ENCODE results near the gene KLHL10. TPM values are rescaled to one million over a fixed set of nuclear protein-coding genes. Genes with fewer than 3 reads are reported as not detected.
A peak's percentile ranks its signal among the peaks of the same experiment; 100 is the strongest.
"Not testable (repeated sequence)": the region's sequence is repeated elsewhere in the genome, so short reads cannot be mapped to it uniquely, and the experiment has no call there.

KLHL10 gene
- total RNA-seq, 2 donors from 2014 or later: 0.14 to 6.5 TPM

- no peak for DNase-seq (ENCODE audit: low spot score)
- Histone ChIP-seq H3K36me3 (no peaks in the 10 kb centered on the region), H3K27ac (no peak overlapping the region), H3K9me3 (no peaks in the 10 kb centered on the region), H3K4me1 (replicated peaks) (no peaks in the 10 kb centered on the region), H3K4me3 (no peak overlapping the region), H3K27me3 (replicated peaks; ENCODE audit: insufficient read depth) (no peaks in the 10 kb centered on the region)
- 76% methylated on average over 4 of the region's 4 CpGs for WGBS
- intact Hi-C loops (cut with DNase I): no loop called here
- TF ChIP-seq POLR2A (IDR thresholded peaks at IDR 0.05): no peak
- TF ChIP-seq CTCF (IDR thresholded peaks at IDR 0.05): no peak
- no peak for TF ChIP-seq POLR2AphosphoS5 (IDR thresholded peaks at IDR 0.05)
Observed at GRCh38 chr17:41849251-41849990, 11.8 kb downstream of the KLHL10 start.

GRCh38 chr17:41851382-41851781 lies 13.8 kb downstream of the KLHL10 start:
- H3K27ac ChIP-seq; H3K36me3 ChIP-seq; H3K4me3 ChIP-seq; H3K27me3 ChIP-seq (replicated peaks; ENCODE audit: insufficient read depth); intact Hi-C loops (cut with DNase I); H3K9me3 ChIP-seq; H3K4me1 ChIP-seq (replicated peaks); DNase-seq (ENCODE audit: low spot score): not testable (repeated sequence)
- WGBS: 96% methylated on average over 14 of the region's 14 CpGs

- TF ChIP-seq POLR2A (IDR thresholded peaks at IDR 0.05) (no peak), CTCF (IDR thresholded peaks at IDR 0.05) (no peak), POLR2AphosphoS5 (IDR thresholded peaks at IDR 0.05) (no peak)
- H3K27ac ChIP-seq: no peak overlapping the region
- WGBS: 69% methylated on average over 3 of the region's 3 CpGs
- H3K4me1 ChIP-seq (replicated peaks): peaks cover 6% of the 10 kb centered on the region
- H3K4me3 ChIP-seq: no peak overlapping the region
- intact Hi-C loops (cut with DNase I): no loop called here
- no peaks in the 10 kb centered on the region for H3K36me3 ChIP-seq
- no peaks in the 10 kb centered on the region for H3K27me3 ChIP-seq (replicated peaks; ENCODE audit: insufficient read depth)
- H3K9me3 ChIP-seq: no peaks in the 10 kb centered on the region
- DNase-seq (ENCODE audit: low spot score): no peak
Observed at GRCh38 chr17:41860254-41860931, 22.8 kb downstream of the KLHL10 start.

- Histone ChIP-seq H3K27ac (no peak overlapping the region), H3K36me3 (no peaks in the 10 kb centered on the region), H3K4me1 (replicated peaks) (peaks cover 6% of the 10 kb centered on the region), H3K4me3 (peak overlapping the region; percentile 83 to 99), H3K9me3 (no peaks in the 10 kb centered on the region), H3K27me3 (replicated peaks; ENCODE audit: insufficient read depth) (no peaks in the 10 kb centered on the region)
- DNase-seq (ENCODE audit: low spot score): no peak
- intact Hi-C loops (cut with DNase I): no loop called here
- TF ChIP-seq CTCF (IDR thresholded peaks at IDR 0.05): no peak
- TF ChIP-seq POLR2AphosphoS5 (IDR thresholded peaks at IDR 0.05): no peak
- TF ChIP-seq POLR2A (IDR thresholded peaks at IDR 0.05): no peak
- 62% methylated on average over 18 of the region's 18 CpGs for WGBS
Observed at GRCh38 chr17:41863074-41863848, 25.6 kb downstream of the KLHL10 start.

GRCh38 chr17:41864498-41864835 lies 26.8 kb downstream of the KLHL10 start:
- DNase-seq (ENCODE audit: low spot score): no peak
- intact Hi-C loops (cut with DNase I): no loop called here
- peak overlapping the region; percentile 83 to 99 for H3K4me3 ChIP-seq

More at GRCh38 chr17:41864498-41864835, 26.8 kb downstream of the KLHL10 start:
- no peaks in the 10 kb centered on the region for H3K27me3 ChIP-seq (replicated peaks; ENCODE audit: insufficient read depth)
- no peaks in the 10 kb centered on the region for H3K36me3 ChIP-seq
- under 1% methylated on average over 25 of the region's 25 CpGs for WGBS
- peak overlapping the region; percentile 83 to 90 for H3K27ac ChIP-seq
- peaks cover 6% of the 10 kb centered on the region for H3K4me1 ChIP-seq (replicated peaks)
- no peaks in the 10 kb centered on the region for H3K9me3 ChIP-seq
- TF ChIP-seq POLR2AphosphoS5 (IDR thresholded peaks at IDR 0.05) (no peak), POLR2A (IDR thresholded peaks at IDR 0.05) (no peak), CTCF (IDR thresholded peaks at IDR 0.05) (no peak)
